ENCODE data around the gene DYNC1I1. TPM values are rescaled to one million over a fixed set of nuclear protein-coding genes. Genes with fewer than 3 reads are reported as not detected.

The DYNC1I1 gene
- total RNA-seq, 3 donors from 2014 or later: 0.41 to 42.6 (median 1.5) TPM

GRCh38 chr7:96052289-96052688, 279.9 kb downstream of the DYNC1I1 start:
- Histone ChIP-seq H3K9me3 (no peaks in the 10 kb centered on the region), H3K4me1 (ENCODE audit: low read depth) (no peaks in the 10 kb centered on the region), H3K36me3 (ENCODE audit: low read depth) (no peaks in the 10 kb centered on the region), H3K4me3 (no peak overlapping the region)
- DNase-seq: no peak
- intact Hi-C loops (cut with DNase I, micrococcal nuclease): no loop called here
- no peak for ATAC-seq
- no peak for TF ChIP-seq CTCF (IDR thresholded peaks at IDR 0.05)

DNA sequence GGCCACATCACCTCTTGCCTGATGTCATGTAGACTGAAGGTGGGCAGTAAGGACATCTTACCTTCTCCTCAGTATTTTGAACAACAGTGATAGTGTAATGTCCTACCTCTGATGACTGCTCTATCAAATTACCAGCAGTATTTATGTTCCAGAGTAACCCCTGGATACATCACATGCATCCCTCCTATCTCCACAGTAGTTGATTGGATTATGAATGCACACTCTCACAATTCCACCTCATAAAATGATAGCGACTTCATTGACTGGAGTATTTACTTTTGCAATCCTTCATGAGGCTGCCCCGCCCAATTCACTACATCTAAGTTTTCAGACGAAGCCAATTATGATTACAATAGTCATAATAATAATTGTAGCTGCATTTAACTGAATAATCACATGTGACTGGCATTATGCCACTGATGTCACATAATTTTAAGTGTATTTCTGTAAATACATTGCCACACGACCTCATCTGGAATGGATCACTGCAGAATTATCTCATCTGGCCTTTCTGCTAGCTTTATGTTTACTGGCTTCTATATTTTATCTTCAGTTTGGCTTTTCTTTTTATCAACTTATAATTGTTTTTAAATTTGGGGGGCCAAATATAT, 280.6 kb downstream of the DYNC1I1 start:
- DNase-seq: no peak
- Histone ChIP-seq H3K4me1 (ENCODE audit: low read depth) (no peaks in the 10 kb centered on the region), H3K4me3 (no peak overlapping the region), H3K36me3 (ENCODE audit: low read depth) (no peaks in the 10 kb centered on the region), H3K9me3 (no peaks in the 10 kb centered on the region)
- no peak for ATAC-seq
- intact Hi-C loops (cut with DNase I, micrococcal nuclease): no loop called here
- TF ChIP-seq CTCF (IDR thresholded peaks at IDR 0.05): no peak

DNA sequence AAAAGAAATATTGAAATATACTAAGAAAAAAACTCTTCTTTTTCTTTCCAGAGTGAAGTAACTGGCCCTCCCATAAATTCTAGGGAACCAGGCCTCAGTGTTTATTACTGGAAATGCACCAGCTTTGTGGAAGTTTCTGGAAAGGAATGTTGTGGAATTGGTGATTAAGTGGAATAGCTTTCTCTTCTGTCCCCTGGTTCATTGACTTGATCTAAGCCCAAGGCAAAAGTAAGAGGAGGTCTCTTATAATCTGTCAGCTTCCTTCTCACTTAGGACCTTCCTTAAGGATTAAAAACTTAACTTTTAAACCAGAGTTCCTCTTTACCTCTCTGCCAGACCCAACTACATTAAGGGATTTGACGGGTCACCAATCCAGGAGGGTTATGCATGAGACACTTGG, 283.4 kb downstream of the DYNC1I1 start:
- intact Hi-C loops (cut with DNase I, micrococcal nuclease): no loop called here

GRCh38 chr7:96059075-96059474, 286.7 kb downstream of the DYNC1I1 start:
- Histone ChIP-seq H3K36me3 (ENCODE audit: low read depth) (no peaks in the 10 kb centered on the region), H3K9me3 (no peaks in the 10 kb centered on the region), H3K4me1 (ENCODE audit: low read depth) (no peaks in the 10 kb centered on the region), H3K4me3 (no peak overlapping the region)
- no peak for DNase-seq
- TF ChIP-seq CTCF (IDR thresholded peaks at IDR 0.05): no peak
- intact Hi-C loops (cut with DNase I, micrococcal nuclease): no loop called here
- ATAC-seq: no peak

More for the DNA sequence above, 283.4 kb downstream of the DYNC1I1 start:
- Histone ChIP-seq H3K36me3 (ENCODE audit: low read depth) (no peaks in the 10 kb centered on the region), H3K9me3 (no peaks in the 10 kb centered on the region), H3K4me1 (ENCODE audit: low read depth) (no peaks in the 10 kb centered on the region), H3K4me3 (no peak overlapping the region)
- TF ChIP-seq CTCF (IDR thresholded peaks at IDR 0.05): no peak
- ATAC-seq: no peak
- no peak for DNase-seq

DNA sequence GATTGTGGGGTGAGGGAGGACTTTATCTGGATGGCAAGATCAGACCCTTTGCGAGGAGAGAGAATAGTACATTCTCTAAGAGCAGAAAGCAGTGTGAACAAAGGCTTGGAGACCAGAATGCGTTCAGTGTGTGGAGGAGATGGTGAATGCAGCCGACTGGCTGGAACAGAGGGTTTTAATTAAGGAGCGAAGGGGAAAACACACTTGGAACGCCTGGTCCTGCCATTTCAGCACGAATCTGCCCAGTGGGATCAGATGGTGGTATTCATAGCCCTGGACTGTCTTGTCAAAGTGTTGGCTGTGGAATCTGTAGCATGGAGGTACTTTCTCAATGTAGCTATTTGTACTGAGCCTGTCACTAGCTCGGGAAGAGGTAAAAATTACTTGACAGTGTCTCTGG, 288.7 kb downstream of the DYNC1I1 start:
- TF ChIP-seq CTCF (IDR thresholded peaks at IDR 0.05): no peak
- intact Hi-C loops (cut with DNase I, micrococcal nuclease): no loop called here
- Histone ChIP-seq H3K36me3 (ENCODE audit: low read depth) (no peaks in the 10 kb centered on the region), H3K9me3 (no peaks in the 10 kb centered on the region), H3K4me1 (ENCODE audit: low read depth) (no peaks in the 10 kb centered on the region), H3K4me3 (no peak overlapping the region)
- DNase-seq (no peak), ATAC-seq (no peak)

GRCh38 chr7:96061844-96062243, 289.5 kb downstream of the DYNC1I1 start:
- DNase-seq: no peak

More at GRCh38 chr7:96061844-96062243, 289.5 kb downstream of the DYNC1I1 start:
- Histone ChIP-seq H3K4me3 (no peak overlapping the region), H3K36me3 (ENCODE audit: low read depth) (no peaks in the 10 kb centered on the region), H3K9me3 (no peaks in the 10 kb centered on the region), H3K4me1 (ENCODE audit: low read depth) (no peaks in the 10 kb centered on the region)
- ATAC-seq: no peak
- intact Hi-C loops (cut with DNase I, micrococcal nuclease): no loop called here
- no peak for TF ChIP-seq CTCF (IDR thresholded peaks at IDR 0.05)

Data from mucosa of descending colon (tissue), 3 donors.